Measurements from ENCODE around the gene CHML.

The CHML gene

GRCh38 chr1:241644259-241644658 is 4.1 kb upstream of the CHML start:
- DNase-seq, result no peak

DNA sequence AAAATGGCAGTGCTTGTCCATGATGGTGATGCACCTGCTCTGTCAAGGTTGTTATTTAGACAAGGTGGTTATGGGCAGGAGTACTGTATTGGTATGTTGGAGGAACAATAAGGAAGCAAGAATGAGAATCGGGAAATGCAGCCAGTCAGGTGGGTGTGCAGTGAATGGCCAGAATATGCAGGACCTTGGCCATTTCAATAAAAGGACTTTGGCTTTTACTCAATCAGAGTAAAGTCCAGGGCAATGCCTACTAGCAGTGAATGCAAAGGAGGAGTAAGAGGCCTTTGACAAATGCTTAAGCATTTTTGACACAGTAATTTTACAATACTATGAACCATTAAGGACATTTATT is 2.4 kb upstream of the CHML start:
- no peak for DNase-seq

DNA sequence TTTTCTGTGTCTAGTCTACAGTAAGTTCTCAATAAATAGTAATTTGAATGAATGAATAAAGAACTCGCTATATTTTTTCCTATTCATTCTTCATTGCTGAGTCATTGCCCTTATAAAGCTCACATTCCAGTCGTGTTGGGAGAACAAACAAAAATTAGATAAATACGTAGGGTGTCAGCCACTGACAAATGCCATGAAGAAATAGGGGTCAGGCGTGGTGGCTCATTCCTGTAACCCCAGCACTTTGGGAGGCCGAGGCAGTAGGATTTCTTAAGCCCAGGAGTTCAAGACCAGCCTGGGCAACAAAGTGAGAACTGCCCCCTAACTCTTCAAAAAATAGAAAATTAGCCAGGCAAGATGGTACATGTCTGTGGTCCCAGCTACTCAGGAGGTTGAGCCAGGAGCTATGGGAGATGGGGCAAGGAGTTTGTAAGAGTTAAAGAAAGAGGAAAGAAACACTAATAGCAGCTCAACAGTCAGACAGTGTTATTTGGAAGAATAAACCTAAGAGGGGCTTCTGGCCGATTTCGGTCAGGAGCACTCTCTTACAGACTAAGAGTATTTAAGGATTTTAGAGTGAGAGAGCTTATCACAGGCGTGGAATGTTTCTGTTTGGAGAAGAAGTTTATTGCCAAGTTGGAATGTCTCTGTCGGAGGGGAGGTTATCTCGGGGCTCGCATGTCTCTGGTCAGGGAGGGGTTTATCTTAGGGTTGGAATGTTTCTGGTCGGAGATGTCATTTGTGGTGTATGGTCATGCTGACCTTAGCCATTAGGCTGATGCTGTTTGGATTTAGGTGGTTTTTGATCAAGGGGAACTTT is 1.8 kb upstream of the CHML start:
- no peak for DNase-seq

DNA sequence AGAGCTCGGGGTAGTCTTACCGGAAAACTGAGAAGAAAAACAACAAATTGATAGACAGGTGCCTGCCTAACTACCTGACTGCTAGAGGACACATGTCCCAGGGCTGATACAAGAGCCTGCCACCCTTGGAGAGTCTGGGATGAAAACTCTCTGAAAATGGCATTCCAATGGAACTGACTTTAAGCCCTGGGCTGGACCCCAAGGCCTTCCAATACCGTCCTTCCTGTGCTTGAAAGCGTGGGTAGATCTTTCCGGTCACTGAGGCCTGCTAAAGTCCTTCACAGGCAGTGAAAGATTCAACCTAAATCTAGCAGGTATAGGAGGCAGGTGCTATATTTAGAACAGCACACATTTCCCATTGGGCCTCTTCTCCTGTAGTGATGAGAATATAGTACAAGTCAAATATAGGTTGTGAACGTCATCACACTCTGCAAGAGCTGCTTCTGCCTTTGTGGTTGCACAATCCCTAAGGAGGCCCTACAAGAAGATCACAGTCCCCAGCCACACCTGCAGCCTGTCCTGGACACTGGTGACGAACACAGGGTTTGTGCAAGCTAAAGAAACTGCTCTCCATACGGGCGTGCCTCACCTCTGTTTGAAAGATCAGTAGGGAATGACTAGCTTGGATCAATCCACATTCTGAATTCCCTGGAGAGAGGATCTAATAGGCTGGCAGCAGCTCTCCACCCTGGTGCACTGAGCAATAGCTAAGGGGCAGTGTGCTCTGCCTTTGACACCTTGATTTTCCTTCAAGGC is 876 bp upstream of the CHML start:
- DNase-seq, result no peak

DNA sequence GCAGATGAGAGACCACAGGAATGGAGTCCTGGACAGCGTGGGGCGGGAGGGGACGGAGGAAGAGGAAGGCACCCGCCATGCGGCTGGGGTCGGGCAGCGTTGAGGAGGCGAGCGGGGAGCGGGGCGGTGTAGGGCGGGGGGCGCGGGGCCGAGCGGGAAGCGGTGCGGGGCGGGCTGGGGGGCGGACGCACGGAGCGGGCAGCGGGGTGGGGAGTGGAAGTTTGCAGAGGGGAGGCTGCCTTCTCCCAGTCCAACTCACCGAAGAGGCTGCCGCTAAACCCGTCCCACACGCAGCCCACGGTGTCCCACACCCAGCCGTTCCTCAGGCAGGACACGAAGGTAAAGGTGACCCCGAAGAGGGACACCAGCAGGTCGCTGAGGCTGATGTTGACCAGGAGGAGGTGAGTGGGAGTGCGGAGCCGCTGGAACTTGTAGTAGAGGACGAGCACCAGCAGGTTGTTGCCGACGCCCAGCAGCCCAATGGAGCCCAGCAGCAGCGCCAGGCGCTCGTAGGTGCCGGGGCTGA is 483 bp downstream of the CHML start:
- DNase-seq, result no peak

DNA sequence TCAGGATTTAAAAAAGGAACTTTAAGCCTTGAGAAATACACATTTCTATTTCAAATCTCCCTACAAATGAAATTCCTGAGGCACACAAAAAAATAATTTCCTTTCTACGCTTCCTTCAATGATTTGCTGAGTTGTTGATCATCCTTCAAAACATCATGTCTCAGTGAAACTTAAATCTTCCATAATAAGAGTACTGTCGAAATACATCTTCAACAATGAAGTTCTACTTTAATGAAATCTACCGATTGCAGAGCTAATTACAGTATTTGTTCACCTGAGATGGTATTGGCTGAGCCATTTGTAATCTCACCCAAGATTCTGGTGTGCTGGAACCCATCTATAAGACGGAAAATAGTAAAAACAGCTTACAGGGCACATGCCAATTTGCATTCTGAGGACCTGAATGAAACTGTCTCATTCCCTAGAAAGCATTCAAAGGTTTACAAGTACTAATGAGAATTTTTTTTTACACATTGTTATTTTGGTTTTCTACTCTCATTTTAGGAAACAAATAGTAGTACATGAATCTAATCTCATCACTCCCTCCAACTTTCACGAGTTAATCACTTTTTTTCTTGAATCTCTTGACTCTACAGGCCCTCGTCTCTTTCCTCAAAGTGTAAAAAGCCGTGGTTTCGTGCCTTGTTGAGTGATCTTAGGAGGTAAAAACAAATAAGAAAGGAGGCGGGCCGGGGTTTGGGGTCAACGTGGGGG is 1.1 kb downstream of the CHML start:
- peak; percentile 33 for DNase-seq

DNA sequence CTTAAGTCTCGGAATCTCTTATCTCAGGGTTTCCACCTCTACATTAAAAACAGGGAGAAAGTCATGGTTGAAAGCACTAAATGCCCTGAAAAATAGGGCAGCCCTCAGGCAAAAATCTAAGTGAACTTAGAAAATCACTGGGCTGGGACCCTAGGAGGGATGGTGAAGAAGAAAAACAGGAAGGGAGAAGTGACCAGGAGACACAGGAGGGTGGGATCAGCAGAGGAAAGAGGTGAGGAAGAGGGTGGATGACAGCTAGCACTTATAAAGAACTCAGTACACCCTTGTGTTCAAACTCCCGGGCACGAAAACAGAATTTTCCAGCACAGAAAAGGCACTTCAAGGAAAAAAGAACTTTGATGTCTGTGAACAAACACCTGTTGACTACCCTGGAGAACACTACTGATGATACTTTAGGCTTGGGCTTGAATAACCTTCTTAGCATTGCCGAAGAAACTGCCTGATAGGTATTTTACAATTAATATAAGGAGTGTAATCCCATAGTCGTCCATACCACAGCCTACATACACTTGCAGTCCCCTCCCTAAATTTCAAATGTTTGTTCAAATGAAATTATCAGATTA is 2.0 kb downstream of the CHML start:
- no peak for DNase-seq

GRCh38 chr1:241637604-241638003 is 2.6 kb downstream of the CHML start:
- DNase-seq, result no peak

- DNase-seq, result no peak
These were observed 3.1 kb downstream of the CHML start for GRCh38 chr1:241637046-241637590.

DNA sequence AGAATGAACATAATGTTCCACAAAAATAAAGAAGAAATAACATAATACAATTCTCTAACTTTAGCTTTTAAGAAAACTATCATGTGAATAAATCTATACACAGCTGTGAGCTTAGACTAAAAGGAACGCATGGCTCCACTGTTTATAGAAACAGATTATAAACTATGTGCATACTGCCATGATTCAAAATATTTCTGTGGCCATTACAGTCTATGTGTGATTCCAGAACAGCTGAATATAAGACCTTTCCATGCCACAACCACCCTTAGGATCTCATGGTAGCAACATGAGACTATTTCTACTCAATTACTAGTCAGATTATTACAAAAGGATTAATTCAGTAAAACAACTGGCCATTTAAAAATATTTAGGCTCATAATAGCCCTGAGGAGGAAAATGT is 3.9 kb downstream of the CHML start:
- no peak for DNase-seq

DNA sequence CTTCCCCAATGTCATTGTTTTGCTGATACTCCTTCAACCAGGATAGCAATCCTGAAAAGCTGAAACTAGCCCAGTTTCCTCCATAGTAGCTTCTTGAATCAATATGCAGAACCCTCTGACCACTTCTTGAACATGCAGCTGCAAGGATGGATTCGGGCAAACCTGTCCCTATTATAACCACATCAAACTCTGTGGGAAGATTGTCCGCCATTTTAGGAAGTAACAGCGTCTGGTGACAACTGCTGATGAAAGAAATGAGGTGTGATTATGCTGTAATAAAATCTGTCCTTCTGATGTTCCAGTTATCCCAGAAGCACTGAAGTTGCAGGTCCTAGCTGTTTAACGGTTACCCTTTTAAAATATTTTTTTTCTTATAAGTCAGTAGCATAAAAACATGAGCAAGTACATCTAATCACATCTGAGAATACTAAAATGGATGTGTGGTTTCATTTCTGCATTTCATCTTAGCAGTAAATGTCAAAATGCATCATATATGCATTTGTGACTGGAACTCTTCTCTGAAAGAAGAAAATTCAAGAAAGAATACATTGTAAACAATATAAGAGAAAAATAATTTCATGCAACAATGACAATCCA is 4.5 kb downstream of the CHML start:
- DNase-seq, result no peak

DNA sequence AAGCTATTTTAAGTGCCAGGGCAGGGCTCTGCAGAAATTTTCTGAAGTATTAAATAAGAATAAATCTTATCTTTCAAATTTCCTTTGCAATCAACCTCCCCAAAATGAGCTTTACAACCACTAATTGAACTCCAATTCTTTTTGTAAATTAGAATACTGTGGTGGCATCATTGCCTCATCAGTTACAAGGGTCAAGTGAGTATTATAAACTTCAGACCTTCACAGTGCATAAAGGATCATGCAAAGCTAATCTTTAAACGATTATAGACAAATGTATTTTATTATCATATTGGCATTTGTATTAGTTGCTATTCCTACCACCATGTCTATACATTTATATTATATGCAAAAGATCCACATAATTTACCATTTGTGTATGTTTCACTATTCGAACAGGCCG is 7.2 kb downstream of the CHML start:
- DNase-seq, result no peak

DNA sequence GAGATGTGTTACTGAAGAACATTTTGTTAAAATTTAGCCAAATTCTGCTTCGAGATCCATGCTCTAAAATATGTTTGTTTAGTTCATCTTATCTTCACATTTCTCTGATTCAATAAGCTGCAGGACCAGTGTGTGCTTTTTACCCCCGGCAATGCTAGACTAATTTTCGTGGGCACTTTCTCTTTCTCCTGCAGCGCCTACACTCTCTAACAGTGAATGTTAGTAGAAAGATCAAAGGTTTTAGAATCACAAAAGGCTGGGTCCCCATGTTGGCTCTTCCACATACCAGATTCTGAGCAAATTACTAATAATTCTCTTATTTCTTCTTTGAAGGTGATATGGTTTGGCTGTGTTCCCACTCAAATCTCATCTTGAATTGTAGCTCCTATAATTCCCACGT is 8.5 kb downstream of the CHML start:
- DNase-seq, result no peak

- no peak for DNase-seq
These were observed 9.3 kb downstream of the CHML start for GRCh38 chr1:241630899-241631298.

DNA sequence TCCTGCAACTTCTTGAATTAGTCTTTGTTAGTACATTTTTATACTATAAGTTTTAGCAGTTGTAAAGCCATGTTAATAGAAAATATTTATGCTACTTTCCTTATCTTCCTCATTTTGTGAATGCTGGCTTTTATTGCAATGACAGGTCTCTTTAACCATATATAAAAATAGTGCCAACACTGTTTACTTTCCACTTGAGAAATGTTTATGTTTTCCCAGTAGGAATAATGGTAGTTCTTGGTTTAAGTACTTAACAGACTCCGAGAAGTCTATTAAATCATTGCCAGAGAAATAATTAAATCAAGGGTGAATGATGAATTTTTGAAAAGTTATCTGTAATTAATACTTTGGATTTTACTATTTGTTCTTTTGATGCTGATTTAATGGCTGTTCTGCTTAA is 9.7 kb downstream of the CHML start:
- no peak for DNase-seq

DNA sequence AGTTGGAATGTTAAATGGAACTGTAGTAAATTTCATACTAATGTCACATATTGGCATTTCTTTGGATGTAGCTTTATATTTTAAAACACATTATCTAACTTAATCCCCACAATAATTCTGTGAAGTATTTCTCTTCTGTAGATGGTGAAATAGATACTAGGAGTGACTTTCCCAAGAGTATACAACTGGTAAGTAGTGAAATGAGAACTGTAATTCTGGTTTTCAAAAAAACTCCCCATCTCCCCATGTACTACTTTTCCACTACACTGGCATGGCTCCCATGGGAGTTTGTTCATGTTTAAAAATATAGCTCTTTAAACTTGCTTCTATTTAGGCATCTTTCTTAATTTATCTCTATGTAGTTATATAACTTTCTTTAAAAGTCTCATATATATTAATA is 10.2 kb downstream of the CHML start:
- no peak for DNase-seq

- peak; percentile 29 for DNase-seq
These were observed 12.5 kb downstream of the CHML start for GRCh38 chr1:241627453-241628259.

DNA sequence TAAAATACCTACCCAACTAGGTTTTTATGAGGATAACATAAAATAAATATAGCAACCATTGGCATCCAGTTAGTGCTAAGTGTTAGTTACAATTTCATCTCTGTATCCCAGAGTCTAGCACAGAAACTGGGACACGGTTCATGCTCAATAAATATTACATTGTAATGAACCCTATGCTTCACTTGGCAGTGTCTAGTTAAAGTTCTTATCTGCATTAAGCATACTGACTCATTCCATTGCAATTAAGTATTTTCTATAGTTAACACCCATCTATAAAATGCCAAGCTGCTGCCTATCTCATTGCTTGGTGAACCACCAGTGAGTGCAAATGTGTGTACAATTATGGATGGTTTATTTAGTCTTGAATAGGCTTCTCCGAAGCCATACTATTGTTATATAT is 15.2 kb downstream of the CHML start:
- no peak for DNase-seq

GRCh38 chr1:241622669-241623068 is 17.5 kb downstream of the CHML start:
- no peak for DNase-seq

DNA sequence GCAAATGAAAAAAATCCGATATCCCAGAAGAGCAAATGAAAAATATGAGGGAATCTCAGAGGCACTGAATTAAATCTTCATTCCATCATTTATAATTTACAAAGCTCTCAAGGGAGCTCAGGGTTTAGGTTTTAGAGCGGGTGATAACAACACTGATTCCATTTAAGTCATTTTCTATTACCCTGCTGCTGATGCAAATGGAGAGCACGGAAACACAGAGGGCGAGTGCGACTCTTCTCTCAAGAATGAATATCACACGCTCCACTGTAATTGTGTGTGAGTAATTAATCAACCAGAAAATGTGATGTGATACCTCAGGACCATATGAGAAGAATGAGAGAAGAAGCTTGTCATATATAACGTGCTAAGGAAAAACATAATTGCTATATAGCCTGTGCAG is 22.7 kb downstream of the CHML start:
- DNase-seq, result no peak

All from NCI-H1694 (cell line).